NCI-H2196 (cell line): ENCODE results near the gene PLEKHG4B.
"Not testable (repeated sequence)": the region's sequence is repeated elsewhere in the genome, so short reads cannot be mapped to it uniquely, and the experiment has no call there.

Source experiments
- DNase-seq: peaks from one replicate; lab custom pipeline; 2025; ENCODE audit not compliant: unreplicated experiment; lab: John Stamatoyannopoulos, UW

The PLEKHG4B gene

DNA sequence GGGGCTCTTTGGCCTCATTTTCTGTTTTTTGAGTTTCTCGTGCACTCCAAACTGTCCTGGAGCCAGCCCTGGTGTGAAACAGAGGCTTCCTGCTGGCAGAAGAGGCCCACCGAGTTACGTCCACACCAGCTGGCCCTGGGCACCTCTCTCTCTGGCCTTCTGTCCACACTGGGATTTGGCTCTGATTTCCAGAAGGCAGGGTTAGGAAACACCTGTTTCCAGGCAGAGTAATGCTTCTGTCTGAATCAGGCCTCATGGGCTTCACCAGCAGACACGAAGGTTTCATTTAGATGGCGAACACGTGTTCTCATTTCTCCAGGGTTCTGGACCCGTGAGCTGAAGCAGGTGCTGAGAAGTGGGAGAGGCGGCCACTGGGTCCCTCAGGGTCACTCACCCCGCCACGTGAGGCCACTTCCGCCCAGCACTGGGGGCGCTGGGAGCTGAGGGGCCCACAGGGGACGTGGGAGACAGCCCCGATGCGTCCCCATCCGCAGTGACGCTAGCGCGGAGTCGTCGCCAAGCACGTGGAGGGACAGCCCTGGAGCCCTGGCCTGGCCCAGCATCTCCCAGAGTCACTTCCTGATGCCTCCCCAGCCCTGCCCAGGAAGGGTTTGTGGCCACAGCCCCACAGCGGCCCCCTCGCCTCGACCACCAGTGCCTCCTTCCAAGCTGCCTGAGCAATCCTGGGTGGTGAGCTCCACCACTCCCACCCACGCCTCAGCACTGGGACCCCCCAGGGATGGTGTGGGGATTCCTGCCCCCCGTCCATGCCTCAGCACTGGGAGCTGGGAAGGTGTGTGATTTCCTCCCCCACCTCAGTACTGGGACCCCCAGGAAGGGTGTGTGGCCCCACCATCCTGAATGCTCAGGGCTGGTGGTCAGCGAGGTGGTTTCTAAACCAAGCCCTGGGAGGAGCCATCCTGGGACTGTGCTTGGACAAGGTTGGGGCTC is 94.4 kb downstream of the PLEKHG4B start:
- no peak for DNase-seq

DNA sequence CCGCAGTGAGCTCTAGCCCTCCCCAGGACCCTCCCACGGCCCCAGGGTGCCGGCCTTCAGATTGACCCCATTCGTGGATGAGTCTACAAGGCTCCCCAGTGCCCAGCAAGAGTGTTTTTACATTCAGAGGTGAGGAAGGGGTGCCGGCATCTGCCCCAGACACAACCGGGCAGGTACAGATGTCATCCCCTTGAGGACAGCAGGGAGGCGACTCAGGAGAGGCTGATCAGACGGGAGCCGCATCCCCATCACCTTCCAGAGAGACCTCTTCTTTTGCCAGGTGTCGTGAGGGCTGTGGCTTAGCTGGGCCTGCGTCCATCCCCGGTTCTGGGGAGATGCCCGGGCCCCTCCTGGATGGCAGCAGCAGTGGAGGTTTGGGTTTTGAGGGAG is 95.1 kb downstream of the PLEKHG4B start:
- no peak for DNase-seq

DNA sequence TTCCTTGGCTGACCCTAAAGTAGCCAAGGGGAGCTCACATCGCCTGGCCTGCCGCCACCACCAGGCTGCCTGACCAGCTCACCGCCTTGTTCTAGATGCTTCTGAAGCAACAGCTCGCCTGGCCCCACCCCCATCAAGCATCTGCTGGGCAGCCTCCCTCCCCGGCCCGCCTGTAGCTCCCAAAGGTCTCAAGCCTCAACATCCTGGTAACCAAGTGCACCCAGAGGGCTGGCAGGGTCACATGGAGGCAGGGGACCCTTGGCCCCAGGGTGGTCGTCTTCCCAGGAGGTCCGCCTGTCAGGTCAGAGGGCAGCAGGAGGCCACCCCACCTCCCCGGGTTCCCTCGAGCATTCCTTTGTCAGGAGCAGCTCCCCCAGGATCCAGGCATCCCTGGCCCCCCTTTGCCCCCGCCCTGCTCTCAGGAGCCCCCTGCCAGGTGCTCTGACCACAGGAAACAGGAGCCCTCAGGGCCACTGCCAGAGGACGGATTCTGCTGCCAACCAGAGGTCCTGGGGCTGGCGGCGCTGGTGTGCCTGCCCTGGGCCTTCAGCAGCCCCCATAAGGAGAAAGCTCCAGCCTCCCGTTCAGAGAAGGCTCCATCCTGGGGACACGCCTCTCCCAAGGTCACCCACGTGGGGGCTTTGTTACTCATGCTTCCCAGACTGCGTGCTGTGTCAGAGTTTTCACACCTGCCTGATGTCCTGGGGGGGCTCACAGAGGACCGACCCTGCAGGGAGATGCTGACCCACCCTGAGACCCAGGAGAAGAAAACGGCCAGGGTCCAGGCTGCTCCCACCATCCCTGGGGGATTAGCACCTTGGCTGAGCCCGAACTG is 95.9 kb downstream of the PLEKHG4B start:
- no peak for DNase-seq

DNA sequence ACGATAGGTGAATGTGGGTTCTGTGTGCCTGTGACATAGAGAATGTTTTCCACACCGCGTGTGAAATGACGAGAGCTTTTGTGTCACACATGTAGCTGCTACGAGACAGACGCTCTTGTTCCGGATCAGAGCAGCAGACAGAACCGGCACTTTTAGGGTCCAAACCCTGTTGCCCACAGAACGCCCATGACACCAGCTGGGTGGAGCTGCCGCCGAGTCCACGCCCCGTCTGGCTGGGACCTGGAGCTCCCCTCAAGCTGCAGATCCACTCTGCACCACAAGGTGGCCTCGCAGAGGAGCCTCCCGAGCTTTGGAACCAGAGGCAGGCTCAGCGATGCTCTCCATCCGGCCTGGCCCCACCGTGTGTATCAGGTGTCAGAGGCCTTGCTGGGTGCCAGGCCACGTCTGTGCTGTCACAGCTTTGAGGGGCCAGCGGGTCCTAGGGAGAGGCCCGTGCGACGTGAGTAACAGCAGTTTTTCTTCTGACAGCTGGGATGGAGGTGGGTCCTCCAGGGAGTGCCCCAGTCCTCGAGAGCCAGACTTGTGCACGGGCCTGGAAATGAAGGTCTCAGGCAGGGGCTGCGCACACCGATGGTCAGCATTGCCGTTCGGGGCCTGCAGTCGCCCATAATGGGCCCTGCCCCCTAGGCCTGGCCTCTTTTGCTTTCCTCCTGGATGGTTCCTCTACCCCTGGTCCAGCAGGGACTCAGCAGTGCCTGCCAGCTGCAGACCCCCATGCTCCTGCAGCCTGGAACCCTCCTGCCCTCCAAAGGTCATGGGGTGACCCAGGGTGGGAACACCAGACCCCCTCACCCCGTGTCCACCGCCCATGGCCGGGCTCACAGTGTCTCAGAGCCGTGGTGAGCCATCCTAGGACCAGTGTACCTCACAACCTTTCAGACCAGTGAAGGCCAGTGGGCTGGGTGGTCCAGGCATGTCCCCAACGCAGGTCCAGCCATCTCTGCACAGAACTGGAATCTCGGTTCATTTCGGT is 96.8 kb downstream of the PLEKHG4B start:
- peak; percentile 95 for DNase-seq

DNA sequence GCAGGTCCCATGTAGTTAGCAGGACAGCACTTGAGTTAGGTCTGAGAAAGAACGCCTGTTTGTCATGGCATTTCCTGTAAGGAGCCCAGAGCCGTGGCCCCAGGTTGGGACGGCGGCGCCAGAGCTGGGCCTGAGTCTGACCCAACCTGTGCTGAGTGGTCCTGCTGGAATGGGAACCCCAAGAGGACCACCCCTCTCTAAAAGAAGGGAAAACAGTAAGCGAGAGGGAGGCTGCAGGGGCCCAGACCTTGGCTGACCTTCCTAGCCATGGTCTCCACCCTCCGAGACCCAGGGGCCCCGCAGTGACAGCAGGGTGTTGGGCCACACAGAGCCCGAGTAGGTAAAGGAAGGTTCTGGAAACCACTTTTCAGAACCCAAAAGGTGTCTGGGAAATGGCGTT is 97.5 kb downstream of the PLEKHG4B start:
- DNase-seq, result no peak

DNA sequence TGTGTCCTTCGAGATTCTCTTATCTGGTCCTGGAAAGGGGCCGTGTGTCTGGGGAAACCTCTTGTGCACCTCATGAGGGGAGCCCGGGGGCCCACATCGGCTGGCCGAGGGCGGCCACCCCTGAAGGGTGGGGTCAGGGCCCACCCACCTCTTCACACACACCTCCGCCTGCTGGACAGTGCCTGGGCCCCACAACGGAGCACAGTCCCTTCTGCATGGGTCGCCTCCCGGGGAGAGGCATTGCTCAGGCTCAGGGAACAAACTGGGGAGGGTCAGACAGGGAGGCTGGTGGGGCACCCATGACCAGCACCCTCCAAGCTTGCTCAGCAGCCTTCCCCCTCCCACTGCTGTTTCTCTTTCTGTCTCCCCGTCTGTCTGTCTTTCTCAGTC is 98.0 kb downstream of the PLEKHG4B start:
- DNase-seq, result no peak

DNA sequence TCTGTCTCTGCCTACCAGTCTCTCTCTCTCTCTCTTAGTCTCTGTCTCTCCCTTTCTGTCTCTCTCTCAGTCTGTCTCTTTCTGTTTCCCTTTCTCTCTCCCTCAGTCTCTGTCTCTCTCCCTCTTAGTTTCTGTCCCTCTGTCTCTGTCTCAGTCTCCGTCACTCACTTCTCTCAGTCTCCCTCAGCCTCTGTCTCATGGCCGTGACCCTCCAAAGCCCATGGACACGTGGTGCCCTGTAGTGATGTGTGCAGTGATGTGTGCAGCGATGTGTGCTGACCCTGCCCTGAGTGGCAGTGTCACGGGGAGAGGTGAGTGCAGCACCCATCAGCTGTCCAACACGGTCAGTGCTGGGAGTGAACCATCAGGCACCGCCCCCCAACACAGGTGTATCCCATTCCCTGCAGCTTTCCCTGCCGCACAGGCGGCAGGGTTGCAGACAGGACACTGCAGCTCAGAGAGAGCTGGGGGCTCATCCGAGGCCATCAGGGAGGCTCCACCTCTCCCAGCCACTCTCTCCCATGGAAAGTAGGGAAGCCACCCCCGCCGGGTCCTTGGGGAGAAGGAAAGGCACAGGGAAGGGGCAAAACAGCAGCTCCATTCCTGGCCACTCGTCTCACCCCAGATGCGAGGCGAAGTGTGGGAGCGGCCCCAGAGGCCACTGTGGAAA is 98.5 kb downstream of the PLEKHG4B start:
- no peak for DNase-seq

DNA sequence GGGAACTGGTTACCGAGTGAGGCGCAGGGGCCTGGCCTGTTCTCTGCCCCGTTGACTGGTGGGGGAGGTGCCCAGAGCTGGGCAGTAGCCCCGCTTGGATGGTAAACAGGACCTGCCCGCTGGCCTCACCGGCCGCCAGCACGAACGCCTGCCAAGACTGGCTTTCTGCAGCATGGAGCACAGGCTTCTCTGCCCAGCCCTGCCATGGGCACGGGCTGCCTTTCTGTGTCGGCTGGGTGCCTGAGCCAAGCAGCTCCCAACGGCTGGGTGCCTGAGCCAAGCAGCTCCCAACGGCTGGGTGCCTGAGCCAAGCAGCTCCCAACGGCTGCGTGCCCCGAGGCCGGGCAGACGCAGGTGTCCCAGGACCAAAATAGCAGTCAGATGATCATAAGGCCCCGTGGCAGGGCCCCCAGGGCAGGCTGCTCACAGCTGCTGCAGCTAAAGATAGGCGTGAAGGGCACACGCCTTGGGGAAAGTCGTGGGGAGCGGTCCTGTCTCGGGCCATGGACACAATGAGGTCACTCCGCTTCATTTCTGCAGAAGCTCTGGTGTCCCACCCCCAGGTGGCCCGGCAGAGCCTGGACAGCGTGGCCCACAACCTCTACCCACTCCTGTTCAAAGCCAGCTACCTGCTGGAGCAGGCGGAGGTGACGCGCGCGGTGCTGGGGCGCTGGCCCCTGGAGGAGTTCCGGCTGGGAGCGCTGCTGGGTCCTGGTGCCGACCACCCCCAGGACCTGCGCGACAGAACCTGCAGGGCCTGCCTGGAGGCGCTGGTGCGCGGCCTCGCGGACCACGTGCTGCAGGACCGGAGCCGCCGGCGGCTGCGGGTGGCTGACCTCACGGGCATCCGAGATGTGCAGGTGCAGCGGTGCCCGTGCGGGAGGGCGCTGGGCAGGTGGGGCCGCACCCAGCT is 99.3 kb downstream of the PLEKHG4B start, which contains the start of gene LRRC14B:
TSS of gene LRRC14B (plus strand) at position 460 of the 913 bp plus-strand sequence. CDS start at position 504, 44 bp downstream.
- peak; percentile 20 for DNase-seq

DNA sequence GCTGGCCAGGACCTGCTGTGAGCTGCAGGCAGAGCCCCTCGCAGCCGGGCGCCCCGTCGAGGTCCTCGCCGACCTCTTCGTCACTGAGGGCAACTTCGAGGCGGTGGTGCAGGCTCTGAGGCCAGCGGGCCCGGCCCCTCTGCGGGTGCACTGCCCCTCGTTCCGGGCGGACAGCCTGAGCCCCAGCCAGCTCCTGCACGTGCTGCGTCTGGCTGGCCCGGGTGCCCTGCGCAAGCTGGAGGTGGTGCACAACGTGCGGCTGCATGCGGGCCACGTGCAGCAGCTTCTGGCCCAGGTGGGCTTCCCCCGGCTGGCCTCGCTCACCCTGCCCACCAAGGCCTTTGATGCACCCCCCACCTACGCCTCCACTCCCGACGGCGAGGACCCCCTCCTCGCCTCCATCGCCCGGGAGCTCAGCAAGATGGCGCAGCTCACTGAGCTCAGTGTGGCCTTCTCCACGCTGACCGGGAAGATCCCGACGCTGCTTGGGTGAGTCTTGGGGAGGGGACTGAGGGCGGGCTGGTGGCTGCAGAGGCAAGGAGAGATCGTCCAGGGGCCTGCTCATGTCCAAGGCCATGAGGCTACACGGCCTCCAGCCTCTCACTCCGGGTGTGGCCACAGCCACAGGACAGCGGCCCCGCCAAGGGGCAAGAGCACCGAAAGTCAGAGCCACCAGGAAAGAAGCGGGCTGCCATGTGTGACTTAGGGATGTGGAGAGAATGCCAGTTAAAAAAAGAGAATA is 100.2 kb downstream of the PLEKHG4B start:
- no peak for DNase-seq

DNA sequence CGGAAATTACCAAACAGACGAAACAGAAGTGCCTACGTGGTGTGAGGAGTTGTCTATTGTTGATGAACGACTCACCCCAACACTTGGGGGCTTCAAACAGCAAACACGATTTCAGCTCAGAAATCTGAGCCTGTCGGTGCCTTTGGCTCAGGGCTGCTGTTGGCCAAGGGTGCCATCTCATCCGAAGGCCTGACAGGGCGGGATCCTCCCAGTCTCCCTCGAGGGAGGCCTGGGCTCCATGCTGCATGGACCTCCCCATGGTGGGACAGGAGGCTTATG is 100.7 kb downstream of the PLEKHG4B start:
- no peak for DNase-seq

DNA sequence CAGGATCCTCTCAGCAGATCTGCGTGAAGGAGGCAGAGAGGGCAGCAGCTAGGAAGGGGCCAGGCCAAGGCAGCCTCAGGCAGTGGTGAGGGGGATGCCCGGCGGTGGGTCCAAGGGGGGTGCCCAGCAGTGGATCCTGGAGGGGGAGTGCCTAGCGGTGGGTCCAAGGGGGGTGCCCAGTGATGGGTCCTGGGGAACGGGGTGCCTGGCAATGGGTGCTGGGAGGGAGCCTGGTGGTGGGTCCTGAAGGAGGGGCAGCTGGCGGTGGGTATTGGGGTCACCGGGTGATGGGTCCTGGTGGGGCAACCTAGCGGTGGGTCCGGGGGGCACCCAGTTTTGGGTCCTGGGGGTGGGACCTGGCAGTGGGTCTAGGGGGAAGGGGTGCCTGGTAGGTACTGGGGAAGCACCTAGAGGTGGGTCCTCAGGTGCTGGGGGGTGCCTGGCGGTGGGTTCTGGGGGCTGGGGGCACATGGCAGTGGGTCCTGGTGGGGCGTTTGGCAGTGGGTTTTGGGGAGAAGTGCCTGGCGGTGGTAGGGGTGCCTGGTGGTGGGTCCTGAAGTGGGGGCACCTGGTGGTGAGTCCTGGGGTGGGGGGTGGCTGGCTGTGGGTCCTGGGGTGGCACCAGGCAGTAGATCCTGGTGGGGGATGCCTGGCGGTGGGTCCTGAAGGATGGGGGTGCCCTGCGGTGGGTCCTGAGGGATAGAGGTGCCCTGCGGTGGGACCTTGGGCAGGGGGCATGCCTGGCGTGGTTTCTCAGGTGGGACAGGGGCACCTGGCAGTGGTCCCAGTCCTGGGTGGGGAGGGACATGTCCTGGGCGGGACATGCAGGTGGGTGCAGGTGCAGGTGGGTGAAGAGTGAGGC is 101.2 kb downstream of the PLEKHG4B start:
- DNase-seq, result no peak

DNA sequence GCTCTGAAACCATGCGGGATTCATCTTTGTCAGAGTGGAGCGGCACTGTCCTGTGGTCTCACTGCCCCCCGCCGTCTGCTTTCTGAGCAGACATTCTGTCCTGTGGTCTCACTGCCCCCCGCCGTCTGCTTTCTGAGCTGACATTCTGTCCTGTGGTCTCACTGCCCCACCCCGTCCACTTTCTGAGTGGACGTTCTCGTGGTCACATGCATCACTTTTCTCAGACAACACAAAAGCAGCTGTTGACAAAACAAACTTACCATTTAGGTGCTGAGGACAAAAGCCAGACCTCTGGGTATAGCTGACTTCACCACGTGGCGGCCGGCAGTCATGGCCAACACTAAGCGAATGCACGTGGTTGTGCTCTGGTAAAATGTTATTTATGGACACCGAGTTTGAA is 102.1 kb downstream of the PLEKHG4B start:
- DNase-seq, result no peak

DNA sequence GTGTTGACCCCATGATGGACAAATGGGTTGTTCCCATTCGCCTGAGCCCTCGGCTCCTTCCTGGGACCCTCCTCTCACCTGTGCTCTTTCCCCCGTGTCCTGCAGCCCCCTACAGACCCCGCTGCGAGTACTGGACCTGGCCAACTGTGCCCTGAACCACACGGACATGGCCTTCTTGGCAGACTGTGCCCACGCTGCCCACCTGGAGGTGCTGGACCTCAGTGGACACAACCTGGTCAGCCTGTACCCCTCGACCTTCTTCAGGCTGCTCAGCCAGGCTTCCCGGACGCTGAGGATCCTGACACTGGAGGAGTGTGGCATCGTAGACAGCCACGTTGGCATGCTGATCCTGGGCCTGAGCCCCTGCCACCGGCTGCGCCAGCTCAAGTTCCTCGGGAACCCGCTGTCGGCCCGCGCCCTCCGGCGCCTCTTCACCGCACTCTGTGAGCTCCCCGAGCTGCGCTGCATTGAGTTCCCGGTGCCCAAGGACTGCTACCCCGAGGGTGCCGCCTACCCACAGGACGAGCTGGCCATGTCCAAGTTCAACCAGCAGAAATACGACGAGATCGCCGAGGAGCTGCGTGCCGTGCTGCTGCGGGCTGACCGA is 102.7 kb downstream of the PLEKHG4B start:
- DNase-seq, result no peak

DNA sequence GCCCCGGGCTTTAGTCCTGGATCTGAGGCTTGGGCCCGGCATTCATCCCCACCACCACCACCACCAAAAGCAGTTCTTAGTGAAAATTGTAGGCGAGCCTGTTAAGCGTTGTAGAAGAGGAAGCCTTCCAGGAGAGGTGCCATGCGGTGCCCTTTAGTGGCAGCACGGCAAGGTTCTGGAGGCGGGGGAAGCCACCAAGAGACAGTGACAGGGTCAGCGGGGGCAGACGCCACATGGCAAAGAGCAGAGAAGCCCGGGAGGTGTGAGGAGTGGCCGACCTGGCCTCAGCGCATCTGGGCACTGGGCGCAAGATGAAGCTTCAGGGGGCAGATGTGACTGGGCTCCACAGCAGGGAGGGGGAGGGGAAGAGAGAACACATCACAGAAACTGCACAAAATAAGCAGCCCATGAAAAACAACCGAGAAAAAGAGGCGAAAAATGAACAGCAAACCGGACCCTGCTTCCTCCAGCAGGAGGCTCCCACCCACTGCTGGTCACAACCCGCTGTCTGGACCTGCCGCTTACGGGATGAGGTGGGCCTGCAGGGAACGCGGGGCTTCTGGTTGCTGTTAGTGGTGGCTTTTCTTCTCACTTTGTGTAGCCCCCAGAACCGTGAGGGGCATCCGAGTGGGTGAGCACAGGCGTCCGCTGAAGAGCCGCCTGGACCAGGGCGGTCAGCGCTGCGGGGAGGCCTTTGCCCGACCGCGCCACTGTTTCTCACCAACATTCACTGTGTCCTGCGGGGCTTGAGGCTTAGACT is 103.6 kb downstream of the PLEKHG4B start:
- no peak for DNase-seq

DNA sequence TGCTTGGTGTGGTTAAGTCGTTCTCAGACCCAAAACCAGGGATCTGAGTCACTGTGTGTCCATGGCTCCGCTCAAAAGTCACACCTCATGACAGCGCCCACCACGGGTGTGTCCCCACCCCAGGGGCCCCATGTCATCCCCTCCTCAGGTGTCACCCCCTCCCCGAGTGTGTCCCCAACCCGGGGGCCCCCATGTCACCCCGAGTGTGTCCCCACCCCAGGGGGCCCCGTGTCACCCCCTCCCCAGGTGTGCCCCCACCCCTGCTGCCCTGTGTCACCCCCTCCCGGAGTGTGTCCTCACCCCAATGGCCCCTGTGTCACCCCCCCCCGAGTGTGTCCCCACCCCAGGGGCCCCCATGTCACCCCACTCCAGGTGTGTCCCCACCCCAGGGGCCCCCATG is 104.4 kb downstream of the PLEKHG4B start:
- no peak for DNase-seq

DNA sequence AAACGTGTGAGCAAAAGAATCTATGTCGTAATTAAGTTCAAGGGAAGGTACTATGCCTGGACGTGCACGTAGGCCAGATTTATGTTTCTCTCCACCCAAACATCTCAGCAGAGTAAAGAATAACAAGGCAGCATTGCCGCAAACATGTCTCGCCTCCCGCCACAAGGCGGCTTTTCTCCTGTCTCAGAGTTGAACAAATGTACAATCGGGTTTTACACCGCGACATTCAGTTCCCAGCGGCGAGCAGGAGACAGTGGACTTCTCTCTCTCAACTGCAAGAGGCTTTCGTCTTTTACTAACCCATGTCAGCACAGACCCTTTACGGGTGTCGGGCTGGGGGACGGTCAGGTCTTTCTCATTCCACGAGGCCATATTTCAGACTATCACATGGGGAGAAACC is 105.1 kb downstream of the PLEKHG4B start:
- DNase-seq, result not testable (repeated sequence)
